ENCODE measurements around the gene ASXL3.

The ASXL3 gene

DNA sequence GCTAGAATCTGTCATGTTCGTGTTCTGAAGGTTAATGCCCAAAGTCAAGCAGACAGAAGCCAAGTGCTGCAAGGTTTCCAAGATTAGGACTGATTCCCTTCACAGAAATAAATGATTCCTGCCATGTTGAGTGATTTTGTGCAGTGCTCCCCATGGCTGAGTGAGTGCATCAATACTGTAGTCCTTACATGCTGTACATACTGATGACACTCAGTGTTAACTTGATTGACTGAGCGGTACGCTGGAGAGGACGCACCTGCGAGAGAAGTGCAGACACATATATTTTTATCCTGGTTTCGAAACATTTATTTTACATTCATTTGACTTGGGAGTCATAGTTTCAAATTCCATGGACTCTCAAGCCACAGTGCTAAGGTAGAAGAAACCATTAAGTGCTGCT lies 92.0 kb downstream of the ASXL3 start:
- no peak for TF ChIP-seq POLR2AphosphoS5 (IDR thresholded peaks at IDR 0.05; ENCODE audit: low read depth, low read length)
- TF ChIP-seq FOXP2 (optimal IDR thresholded peaks at IDR 0.05; ENCODE audit: borderline replicate concordance, extremely low read depth, extremely low read length, insufficient read depth), result no peak
- no peak for TF ChIP-seq TAF1 (IDR thresholded peaks at IDR 0.05; ENCODE audit: borderline replicate concordance, insufficient read depth, low read length)
- TF ChIP-seq, protein P1, sequence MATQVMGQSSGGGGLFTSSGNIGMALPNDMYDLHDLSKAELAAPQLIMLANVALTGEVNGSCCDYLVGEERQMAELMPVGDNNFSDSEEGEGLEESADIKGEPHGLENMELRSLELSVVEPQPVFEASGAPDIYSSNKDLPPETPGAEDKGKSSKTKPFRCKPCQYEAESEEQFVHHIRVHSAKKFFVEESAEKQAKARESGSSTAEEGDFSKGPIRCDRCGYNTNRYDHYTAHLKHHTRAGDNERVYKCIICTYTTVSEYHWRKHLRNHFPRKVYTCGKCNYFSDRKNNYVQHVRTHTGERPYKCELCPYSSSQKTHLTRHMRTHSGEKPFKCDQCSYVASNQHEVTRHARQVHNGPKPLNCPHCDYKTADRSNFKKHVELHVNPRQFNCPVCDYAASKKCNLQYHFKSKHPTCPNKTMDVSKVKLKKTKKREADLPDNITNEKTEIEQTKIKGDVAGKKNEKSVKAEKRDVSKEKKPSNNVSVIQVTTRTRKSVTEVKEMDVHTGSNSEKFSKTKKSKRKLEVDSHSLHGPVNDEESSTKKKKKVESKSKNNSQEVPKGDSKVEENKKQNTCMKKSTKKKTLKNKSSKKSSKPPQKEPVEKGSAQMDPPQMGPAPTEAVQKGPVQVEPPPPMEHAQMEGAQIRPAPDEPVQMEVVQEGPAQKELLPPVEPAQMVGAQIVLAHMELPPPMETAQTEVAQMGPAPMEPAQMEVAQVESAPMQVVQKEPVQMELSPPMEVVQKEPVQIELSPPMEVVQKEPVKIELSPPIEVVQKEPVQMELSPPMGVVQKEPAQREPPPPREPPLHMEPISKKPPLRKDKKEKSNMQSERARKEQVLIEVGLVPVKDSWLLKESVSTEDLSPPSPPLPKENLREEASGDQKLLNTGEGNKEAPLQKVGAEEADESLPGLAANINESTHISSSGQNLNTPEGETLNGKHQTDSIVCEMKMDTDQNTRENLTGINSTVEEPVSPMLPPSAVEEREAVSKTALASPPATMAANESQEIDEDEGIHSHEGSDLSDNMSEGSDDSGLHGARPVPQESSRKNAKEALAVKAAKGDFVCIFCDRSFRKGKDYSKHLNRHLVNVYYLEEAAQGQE (IDR thresholded peaks at IDR 0.05; ENCODE audit: insufficient read depth in 1 of 2, low read depth in 2 of 2, low read length in 2 of 2), result no peak
- no peak for TF ChIP-seq SIN3A (IDR thresholded peaks at IDR 0.05; ENCODE audit: borderline replicate concordance, insufficient read depth, low read length)

DNA sequence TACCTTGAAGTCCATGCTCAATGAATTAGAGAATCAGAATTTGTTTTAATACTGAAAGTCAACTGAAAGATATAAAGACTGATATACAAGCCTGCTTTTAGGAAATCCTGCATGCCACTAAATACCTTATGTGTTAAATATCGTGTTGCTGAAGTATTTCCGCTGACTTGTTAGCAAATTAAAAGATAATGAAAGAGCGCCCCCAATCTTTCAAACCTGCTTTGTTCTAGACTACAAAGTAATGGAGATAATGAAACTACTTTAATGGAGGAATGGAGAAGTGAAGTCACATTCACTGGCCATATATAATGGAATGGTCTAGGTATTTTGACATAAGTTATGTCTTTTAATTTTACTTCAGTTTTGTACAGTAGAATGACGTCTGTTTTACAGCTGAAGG lies 95.7 kb downstream of the ASXL3 start:
- TF ChIP-seq SIN3A (IDR thresholded peaks at IDR 0.05; ENCODE audit: borderline replicate concordance, insufficient read depth, low read length) (no peak), TAF1 (IDR thresholded peaks at IDR 0.05; ENCODE audit: borderline replicate concordance, insufficient read depth, low read length) (no peak), POLR2AphosphoS5 (IDR thresholded peaks at IDR 0.05; ENCODE audit: low read depth, low read length) (no peak), FOXP2 (optimal IDR thresholded peaks at IDR 0.05; ENCODE audit: borderline replicate concordance, extremely low read depth, extremely low read length, insufficient read depth) (no peak)
- TF ChIP-seq, protein P1 (IDR thresholded peaks at IDR 0.05; ENCODE audit: insufficient read depth in 1 of 2, low read depth in 2 of 2, low read length in 2 of 2), result no peak

DNA sequence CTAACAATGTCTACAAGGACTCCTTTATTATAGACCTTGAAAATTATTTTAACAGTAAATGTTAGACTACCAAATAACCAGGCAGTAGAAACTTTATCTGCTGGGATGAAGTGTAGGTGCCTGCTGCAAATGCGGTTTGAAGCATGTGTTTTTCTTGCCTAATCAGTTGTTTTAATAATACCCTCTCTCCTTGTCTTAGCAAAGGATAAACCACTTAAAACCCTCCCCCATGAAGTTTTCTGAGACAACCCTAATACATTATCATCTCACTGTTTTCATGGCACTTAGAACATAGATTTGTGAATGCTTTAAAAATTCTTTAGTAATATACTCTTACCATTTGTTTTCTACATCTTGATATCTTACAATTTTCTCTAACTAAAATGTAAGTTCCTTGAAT lies 98.6 kb downstream of the ASXL3 start:
- no peak for TF ChIP-seq TAF1 (IDR thresholded peaks at IDR 0.05; ENCODE audit: borderline replicate concordance, insufficient read depth, low read length)
- no peak for TF ChIP-seq SIN3A (IDR thresholded peaks at IDR 0.05; ENCODE audit: borderline replicate concordance, insufficient read depth, low read length)
- TF ChIP-seq POLR2AphosphoS5 (IDR thresholded peaks at IDR 0.05; ENCODE audit: low read depth, low read length), result no peak
- TF ChIP-seq, protein P1 (IDR thresholded peaks at IDR 0.05; ENCODE audit: insufficient read depth in 1 of 2, low read depth in 2 of 2, low read length in 2 of 2), result no peak
- no peak for TF ChIP-seq FOXP2 (optimal IDR thresholded peaks at IDR 0.05; ENCODE audit: borderline replicate concordance, extremely low read depth, extremely low read length, insufficient read depth)

DNA sequence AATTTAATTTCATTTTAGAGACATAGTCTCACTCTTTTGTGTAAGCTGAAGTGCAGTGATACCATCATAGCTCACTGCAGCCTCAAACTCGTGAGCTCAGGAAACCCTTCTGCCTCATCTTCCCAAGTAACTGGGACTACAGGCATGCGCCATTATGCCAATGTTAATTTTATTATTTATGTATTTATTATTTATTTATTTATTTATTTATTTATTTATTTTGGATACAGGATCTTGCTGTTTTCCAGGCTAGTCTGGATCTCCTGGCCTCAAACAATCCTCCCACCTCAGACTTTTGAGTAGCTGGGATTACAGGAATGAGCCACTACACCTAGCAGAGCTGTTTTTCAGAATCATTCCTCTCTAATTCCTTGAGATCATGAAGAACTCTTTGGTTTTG lies 99.9 kb downstream of the ASXL3 start:
- no peak for TF ChIP-seq TAF1 (IDR thresholded peaks at IDR 0.05; ENCODE audit: borderline replicate concordance, insufficient read depth, low read length)
- no peak for TF ChIP-seq SIN3A (IDR thresholded peaks at IDR 0.05; ENCODE audit: borderline replicate concordance, insufficient read depth, low read length)
- no peak for TF ChIP-seq FOXP2 (optimal IDR thresholded peaks at IDR 0.05; ENCODE audit: borderline replicate concordance, extremely low read depth, extremely low read length, insufficient read depth)
- TF ChIP-seq, protein P1 (IDR thresholded peaks at IDR 0.05; ENCODE audit: insufficient read depth in 1 of 2, low read depth in 2 of 2, low read length in 2 of 2), result no peak
- no peak for TF ChIP-seq POLR2AphosphoS5 (IDR thresholded peaks at IDR 0.05; ENCODE audit: low read depth, low read length)

DNA sequence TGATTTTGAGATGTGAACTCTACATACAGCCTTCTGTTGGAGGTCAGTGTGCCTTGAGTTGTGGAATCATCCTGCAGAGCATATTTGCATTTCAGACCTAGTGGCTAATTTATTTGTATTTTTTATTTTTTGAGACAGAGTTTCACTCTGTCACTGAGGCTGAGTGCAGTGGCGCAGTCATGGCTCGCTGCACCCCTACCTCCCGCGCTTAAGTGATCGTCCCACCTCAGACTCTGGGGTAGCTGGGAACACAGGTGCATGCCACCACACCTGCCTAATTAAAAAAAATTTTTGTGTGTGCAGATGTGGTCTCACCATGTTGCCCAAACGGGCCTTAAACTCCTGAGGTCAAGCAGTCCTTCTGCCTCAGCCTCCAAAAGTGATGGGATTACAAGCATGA lies 104.4 kb downstream of the ASXL3 start:
- no peak for TF ChIP-seq TAF1 (IDR thresholded peaks at IDR 0.05; ENCODE audit: borderline replicate concordance, insufficient read depth, low read length)
- TF ChIP-seq, protein P1 (IDR thresholded peaks at IDR 0.05; ENCODE audit: insufficient read depth in 1 of 2, low read depth in 2 of 2, low read length in 2 of 2), result no peak
- no peak for TF ChIP-seq FOXP2 (optimal IDR thresholded peaks at IDR 0.05; ENCODE audit: borderline replicate concordance, extremely low read depth, extremely low read length, insufficient read depth)
- no peak for TF ChIP-seq SIN3A (IDR thresholded peaks at IDR 0.05; ENCODE audit: borderline replicate concordance, insufficient read depth, low read length)
- no peak for TF ChIP-seq POLR2AphosphoS5 (IDR thresholded peaks at IDR 0.05; ENCODE audit: low read depth, low read length)

Measured in PFSK-1 (cell line).